IPS-18a (cell line): ENCODE data around the gene SH3PXD2B.

Source experiments
- H3K27ac ChIP-seq: one replicate; pipeline ENCODE4 v1.5.1; 2013; ENCODE audit warnings: low read length
- H3K27me3 ChIP-seq: one replicate; pipeline ENCODE4 v1.6.1; 2013; ENCODE audit warnings: mild to moderate bottlenecking, low read length; ENCODE audit not compliant: control insufficient read depth, insufficient read depth
- H3K36me3 ChIP-seq: one replicate; pipeline ENCODE4 v1.6.1; 2013; ENCODE audit warnings: low read depth, low read length; ENCODE audit not compliant: control insufficient read depth
- H3K4me1 ChIP-seq: one replicate; pipeline ENCODE4 v1.6.1; 2013; ENCODE audit warnings: low read depth, low read length; ENCODE audit not compliant: control insufficient read depth
- H3K4me3 ChIP-seq: one replicate; pipeline ENCODE4 v1.5.1; 2013; ENCODE audit warnings: low read length
- H3K9ac ChIP-seq: one replicate; pipeline ENCODE4 v1.6.1; 2013; ENCODE audit warnings: mild to moderate bottlenecking, low read length, moderate library complexity
- H3K9me3 ChIP-seq: one replicate; pipeline ENCODE4 v1.6.1; 2013; ENCODE audit warnings: low read depth, low read length; ENCODE audit not compliant: control insufficient read depth

Gene SH3PXD2B

DNA sequence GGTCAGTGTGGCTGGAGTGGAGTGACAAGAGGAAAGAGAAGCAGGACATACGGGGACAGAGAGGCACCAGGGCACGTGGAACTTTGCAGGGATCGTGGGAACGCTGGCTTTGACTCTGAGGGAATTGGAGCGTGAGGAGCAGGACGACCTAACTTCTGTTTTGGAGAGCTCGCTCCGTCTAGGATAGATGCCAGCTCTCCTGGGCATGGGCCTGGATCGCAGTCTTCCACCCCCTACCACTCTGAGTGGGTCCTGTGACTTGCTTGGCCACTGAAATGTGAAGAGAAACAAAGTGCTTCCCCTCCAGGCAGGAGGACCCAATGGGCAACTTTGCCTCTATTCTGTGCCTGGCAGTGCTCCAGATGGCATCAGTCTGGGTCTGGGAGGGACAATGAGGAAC, 8.7 kb upstream of the SH3PXD2B start:
- Histone ChIP-seq H3K4me1 (no peaks in the 10 kb centered on the region), H3K4me3 (no peak overlapping the region), H3K27ac (no peak overlapping the region), H3K36me3 (no peaks in the 10 kb centered on the region), H3K9ac (no peak overlapping the region), H3K9me3 (no peaks in the 10 kb centered on the region), H3K27me3 (peaks cover 7% of the 10 kb centered on the region)

DNA sequence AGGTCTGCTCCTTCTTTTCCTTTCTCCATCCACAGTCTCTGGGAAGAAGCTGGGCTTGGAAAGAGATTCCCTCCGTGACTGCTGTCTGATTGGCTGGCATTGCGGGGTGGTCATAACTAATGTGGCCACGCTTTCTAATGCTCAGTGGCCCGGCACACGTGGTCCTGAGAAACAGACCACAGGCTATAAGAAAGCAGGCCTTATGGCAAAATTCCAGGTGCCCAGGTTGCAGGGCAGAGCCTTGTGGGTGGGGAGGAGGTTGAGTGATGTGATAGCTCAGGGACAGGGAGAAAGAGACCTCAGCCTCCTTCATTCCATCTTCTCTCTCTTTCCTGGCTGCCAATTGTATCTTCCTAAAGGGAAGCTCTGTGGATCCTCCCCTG, 5.4 kb upstream of the SH3PXD2B start:
- H3K27ac ChIP-seq = no peak overlapping the region
- H3K36me3 ChIP-seq = no peaks in the 10 kb centered on the region
- H3K4me3 ChIP-seq = no peak overlapping the region
- peaks cover 16% of the 10 kb centered on the region for H3K4me1 ChIP-seq
- H3K9me3 ChIP-seq = no peaks in the 10 kb centered on the region
- no peak overlapping the region for H3K9ac ChIP-seq
- H3K27me3 ChIP-seq = peaks cover 7% of the 10 kb centered on the region

DNA sequence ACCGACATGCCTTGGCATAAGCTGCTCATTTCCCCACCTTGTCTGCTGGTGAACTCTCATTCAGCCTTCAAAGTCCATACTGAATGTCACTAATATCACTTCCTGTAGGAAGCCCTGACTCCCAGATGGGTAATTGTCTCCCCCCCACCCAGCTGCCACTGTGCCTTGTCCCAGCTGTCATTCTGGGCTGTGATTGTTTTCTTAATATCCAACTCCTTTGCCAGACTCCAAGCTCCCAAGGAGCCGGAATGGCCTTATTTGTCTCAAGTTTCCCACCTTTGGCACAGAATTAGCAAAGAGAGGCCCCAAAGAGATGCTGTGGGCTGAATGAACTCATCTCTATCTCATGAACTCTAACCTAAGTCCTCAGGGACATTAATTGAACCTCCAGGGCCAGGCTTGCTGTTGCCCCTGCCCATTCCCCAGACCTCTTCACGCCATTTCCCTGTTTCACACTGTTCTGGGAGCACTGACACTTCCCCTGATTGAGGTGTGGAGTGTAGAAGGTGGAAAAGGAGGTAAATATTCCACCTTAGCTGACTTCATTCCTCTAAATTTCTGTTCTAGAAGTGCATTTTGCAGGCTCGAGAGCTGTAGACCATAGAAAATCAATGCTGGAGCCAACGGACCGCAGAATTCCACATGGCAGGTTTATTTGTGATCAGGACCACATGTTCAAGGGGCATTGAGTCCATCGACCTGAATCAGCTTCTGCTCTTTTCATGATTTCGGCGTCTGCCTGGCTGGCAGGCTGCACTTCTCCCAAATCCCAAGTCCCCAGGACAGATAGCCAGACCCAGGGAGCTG, 4.9 kb upstream of the SH3PXD2B start:
- no peak overlapping the region for H3K27ac ChIP-seq
- no peaks in the 10 kb centered on the region for H3K36me3 ChIP-seq
- no peaks in the 10 kb centered on the region for H3K9me3 ChIP-seq

DNA sequence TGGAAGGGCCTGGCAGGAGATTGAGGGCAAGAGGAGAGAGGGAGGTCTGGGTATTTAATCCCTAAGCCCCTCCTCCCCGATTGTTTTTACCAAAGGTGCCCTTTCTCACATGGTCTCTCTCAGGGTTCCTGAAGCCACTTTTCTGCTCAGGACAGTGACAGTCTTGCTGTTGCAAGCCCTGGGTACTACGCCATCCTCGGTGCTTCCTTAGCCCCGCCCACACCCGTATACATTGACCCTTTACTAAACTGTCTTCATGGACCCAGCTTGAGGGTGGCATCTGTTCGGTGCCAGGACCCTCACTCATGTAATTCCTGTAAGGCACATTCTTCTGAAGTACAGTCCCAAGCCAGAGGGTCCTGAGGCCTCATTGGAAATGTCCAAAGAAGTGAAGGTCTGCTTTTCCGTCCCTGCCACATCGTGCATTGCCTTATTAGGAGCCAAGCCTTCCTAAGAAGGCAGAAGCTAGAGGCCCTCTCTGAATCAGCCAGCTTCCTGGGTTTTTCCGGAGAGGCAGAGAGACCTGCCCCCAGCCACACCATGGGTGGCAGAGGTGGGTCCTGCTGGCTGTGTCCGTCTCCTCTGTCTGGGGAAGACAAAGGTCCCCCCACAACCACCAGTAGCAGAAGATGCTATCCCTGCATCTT, 1.9 kb upstream of the SH3PXD2B start:
- no peaks in the 10 kb centered on the region for H3K36me3 ChIP-seq
- H3K4me3 ChIP-seq = no peak overlapping the region
- H3K27me3 ChIP-seq = no peaks in the 10 kb centered on the region
- H3K9ac ChIP-seq = no peak overlapping the region
- peaks cover 17% of the 10 kb centered on the region for H3K4me1 ChIP-seq
- no peak overlapping the region for H3K27ac ChIP-seq
- no peaks in the 10 kb centered on the region for H3K9me3 ChIP-seq

More for the DNA sequence above, 4.9 kb upstream of the SH3PXD2B start:
- Histone ChIP-seq H3K4me1 (peaks cover 17% of the 10 kb centered on the region), H3K27me3 (peaks cover 7% of the 10 kb centered on the region), H3K9ac (no peak overlapping the region), H3K4me3 (no peak overlapping the region)

DNA sequence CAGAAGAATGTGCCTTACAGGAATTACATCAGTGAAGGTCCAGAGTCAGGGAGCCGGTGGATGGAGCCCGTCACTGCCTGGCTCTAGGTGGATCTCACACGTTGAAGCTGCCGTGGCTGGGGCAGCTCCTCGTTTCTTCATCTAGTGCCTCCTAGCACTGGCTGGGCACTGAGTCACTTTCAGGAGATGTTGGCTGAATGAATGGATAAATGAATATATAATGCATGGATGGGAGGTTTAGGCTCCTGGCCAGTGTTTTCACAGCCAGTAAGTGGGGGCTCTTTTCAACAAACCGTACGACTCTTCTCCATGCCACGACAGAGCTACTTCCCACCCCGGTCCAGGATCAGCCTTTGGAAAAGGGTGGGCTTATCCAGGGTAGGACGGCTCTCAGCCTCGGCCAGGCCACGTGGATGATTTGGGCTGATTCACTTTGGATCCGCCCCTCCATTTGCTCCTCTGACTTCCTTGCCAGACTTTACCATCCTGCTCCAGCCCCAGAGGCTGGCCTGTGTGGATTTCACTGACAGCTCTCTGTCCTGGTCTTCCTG, 1.3 kb upstream of the SH3PXD2B start:
- no peak overlapping the region for H3K4me3 ChIP-seq
- H3K27me3 ChIP-seq = no peaks in the 10 kb centered on the region
- no peak overlapping the region for H3K9ac ChIP-seq
- H3K36me3 ChIP-seq = no peaks in the 10 kb centered on the region
- peaks cover 17% of the 10 kb centered on the region for H3K4me1 ChIP-seq
- H3K27ac ChIP-seq = no peak overlapping the region
- H3K9me3 ChIP-seq = no peaks in the 10 kb centered on the region

DNA sequence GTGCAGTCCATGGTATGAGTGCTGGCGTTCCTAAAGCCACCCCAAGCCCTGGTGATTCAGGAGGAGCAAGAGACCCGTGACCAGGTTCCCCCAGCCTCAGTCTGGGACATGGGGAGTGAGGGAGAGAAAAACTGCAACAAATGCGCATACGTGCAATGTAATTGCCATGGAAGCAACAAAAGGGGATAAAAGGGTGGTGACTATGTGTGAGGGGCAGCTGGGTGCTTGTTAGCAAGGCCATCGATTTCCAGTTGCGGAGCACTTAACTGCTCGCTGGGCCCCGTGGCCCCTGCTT, 709 bp upstream of the SH3PXD2B start:
- Histone ChIP-seq H3K36me3 (no peaks in the 10 kb centered on the region), H3K9ac (peak overlapping the region; percentile 60), H3K4me1 (peaks cover 17% of the 10 kb centered on the region), H3K27ac (no peak overlapping the region), H3K9me3 (no peaks in the 10 kb centered on the region), H3K4me3 (peak overlapping the region; percentile 72), H3K27me3 (no peaks in the 10 kb centered on the region)

DNA sequence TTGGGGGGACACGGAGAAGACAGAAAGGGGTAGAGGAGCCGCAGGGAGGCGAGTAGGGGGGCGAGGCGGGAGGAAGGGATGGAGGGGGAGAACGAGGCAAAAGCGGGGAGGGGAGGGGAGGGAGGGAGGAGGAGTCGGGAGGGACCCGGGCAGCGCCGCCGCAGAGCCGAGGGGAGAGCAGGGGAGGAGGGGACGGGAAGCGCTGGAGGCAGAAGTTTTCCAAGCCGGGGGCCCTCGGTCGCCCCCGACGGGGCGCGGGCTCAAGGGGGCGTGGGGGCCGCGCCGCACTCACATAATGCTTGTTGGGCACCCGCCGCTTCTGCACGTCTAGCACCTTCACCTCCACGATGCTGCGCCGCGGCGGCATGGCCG, 353 bp downstream of the SH3PXD2B start:
- Histone ChIP-seq H3K9me3 (no peaks in the 10 kb centered on the region), H3K9ac (peak overlapping the region; percentile 85), H3K27ac (peak overlapping the region; percentile 70), H3K4me1 (peaks cover 17% of the 10 kb centered on the region), H3K36me3 (no peaks in the 10 kb centered on the region), H3K4me3 (peak overlapping the region; percentile 92), H3K27me3 (no peaks in the 10 kb centered on the region)

DNA sequence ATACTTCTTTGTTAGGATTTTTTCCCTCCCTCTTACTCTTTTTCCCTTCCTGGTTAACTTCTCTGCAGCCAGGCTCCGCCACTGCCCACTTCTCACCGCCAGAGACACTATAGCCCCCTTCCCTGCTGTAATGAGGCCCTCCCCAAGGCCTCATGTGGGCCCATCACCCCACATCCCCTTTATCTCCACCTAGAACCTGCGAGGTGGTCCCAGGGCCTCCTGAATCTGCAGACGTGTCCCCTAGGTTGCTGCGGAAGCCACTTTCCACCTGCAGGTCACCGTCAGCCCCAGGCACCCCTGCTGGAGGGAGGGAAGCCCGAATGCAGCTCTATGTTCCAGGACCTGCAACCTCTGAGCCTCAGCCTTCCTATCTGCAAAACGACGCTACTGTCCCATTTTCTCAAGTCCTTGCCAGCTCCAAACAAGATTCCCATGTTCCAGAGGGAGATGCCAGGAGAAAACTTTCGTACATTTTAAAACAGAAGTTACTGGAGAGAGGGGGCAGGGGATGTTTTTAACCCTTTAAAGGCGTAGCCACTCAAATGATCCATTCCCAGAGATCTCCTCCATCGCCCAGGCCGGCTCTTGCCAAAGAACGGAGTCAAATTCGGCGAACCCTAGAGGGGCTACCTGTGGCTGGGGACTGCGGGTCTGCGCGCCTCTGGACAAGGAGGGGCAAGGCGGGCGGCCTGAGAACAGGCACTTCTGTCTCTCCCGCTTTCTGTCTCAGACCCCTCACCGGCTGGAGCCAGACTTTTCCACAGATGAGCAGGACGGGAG, 929 bp downstream of the SH3PXD2B start:
- Histone ChIP-seq H3K27ac (peak overlapping the region; percentile 70), H3K9ac (peak overlapping the region; percentile 85), H3K4me3 (peak overlapping the region; percentile 92), H3K27me3 (no peaks in the 10 kb centered on the region), H3K36me3 (no peaks in the 10 kb centered on the region), H3K4me1 (peaks cover 17% of the 10 kb centered on the region), H3K9me3 (no peaks in the 10 kb centered on the region)

DNA sequence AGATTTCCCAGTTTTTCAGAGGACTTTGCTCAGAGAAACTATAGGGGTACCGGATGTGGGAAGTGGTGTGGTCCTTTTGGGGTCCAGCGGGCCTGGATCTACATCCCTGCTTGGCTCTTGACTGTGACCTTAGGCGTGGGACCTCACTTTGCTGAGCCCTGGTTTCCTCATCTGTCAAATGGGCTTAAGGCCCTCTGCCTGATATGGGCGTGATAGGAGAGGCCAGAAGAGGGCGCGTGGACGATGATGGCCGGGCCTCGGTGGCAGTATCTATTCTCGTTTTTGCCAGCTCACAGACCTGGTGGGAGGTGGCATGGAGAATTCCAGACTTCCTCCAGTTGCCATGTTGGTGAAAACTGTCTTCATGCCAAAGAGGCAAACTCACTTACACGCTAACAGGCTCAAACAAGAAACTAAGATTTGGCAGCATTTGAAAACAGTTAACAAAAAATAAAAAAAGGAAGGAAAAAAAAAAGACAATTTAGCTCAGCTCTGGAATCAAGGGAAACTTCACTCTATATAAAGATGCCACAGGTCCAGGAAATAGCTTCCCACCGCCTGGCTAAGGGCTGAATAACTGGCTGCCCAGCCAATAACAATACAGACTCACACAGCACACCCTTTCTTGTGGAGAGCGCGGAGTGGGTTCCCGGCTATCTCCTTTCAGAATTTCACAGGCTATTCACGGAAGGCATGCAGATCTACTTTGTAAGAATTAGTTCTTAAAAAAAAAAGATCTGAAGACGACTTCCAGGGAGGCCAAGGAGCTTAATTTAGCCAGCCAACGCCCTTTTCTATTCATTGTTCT, 1.7 kb downstream of the SH3PXD2B start:
- Histone ChIP-seq H3K27me3 (no peaks in the 10 kb centered on the region), H3K36me3 (no peaks in the 10 kb centered on the region), H3K4me3 (peak overlapping the region; percentile 92), H3K4me1 (peaks cover 17% of the 10 kb centered on the region), H3K27ac (no peak overlapping the region), H3K9me3 (no peaks in the 10 kb centered on the region), H3K9ac (peak overlapping the region; percentile 85)

DNA sequence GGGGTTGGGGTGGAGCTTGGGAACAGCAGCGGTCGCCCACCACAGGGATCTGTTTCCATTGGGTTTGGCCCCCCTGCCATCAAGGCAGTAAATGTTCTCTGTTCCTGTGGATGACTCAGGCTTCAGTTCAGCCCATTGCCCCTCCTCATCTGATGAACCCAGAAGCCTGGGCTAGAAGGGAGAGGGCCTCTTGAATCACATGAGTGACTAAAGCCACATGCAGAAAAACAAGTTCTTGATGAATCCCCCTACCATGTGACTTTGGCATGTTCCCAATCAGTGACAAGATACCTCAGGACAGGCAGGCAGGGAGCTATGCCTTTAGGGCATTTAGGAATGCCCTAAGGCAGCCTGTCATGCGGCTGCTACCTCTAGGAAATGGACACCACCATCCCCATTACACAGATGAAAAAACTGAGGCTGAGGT, 2.5 kb downstream of the SH3PXD2B start:
- no peak overlapping the region for H3K9ac ChIP-seq
- H3K9me3 ChIP-seq = no peaks in the 10 kb centered on the region
- H3K36me3 ChIP-seq = no peaks in the 10 kb centered on the region
- no peak overlapping the region for H3K27ac ChIP-seq
- H3K4me3 ChIP-seq = no peak overlapping the region
- peaks cover 17% of the 10 kb centered on the region for H3K4me1 ChIP-seq
- no peaks in the 10 kb centered on the region for H3K27me3 ChIP-seq
